PC-9 (cell line): ENCODE data around the gene AP1G2. TPM values are rescaled to one million over a fixed set of nuclear protein-coding genes. Genes with fewer than 3 reads are reported as not detected.

ENCODE experiments used
- BruUV-seq: library from RNA; stranded (reverse); fragments of 400-500 nt; replicated peaks from 2 replicates; lab custom pipeline; 2021; lab: Mats Ljungman, UMichigan
- CTCF ChIA-PET: fragments of 300-600 bp; sonication (Branson Sonifier 250); formaldehyde crosslinking; loops from one replicate; lab custom pipeline; 2022; ENCODE audit warnings: antibody characterized with exemption; lab: Charles Lee
- POLR2A ChIA-PET: fragments of 300-600 bp; sonication (Branson Sonifier 250); formaldehyde crosslinking; loops from one replicate; lab custom pipeline; 2022; ENCODE audit warnings: antibody characterized with exemption; ENCODE audit not compliant: unreplicated experiment; lab: Charles Lee
- DNase-seq, 2 experiments: peaks; one replicate each; pipeline versions ENCODE4 v3.0.0 to v3.0.0-alpha.2; 2015 to 2022; ENCODE audit warnings: mixed read lengths in 1 of 2
- H2AFZ ChIP-seq: fragments of 200-600 bp; sonication (generic); 2 replicates; pipeline ENCODE4 v1.8.1; 2017; ENCODE audit warnings: antibody characterized with exemption
- H3F3A ChIP-seq: fragments of 200-600 bp; sonication (generic); 2 replicates; pipeline ENCODE4 v1.8.1; 2017; ENCODE audit warnings: antibody characterized with exemption, mild to moderate bottlenecking, low read depth; ENCODE audit not compliant: insufficient read depth
- H3K27ac ChIP-seq: fragments of 200-600 bp; sonication (generic); 2 replicates; pipeline ENCODE4 v1.6.1; 2016; ENCODE audit warnings: mixed run types
- H3K27me3 ChIP-seq: fragments of 200-600 bp; sonication (generic); 2 replicates; pipeline ENCODE4 v1.6.1; 2016; ENCODE audit warnings: low read depth, mixed run types; ENCODE audit not compliant: insufficient read depth
- H3K36me3 ChIP-seq: fragments of 200-600 bp; sonication (generic); 2 replicates; pipeline ENCODE4 v1.6.1; 2016; ENCODE audit warnings: low read depth, mixed run types
- H3K4me1 ChIP-seq: fragments of 200-600 bp; sonication (generic); replicated peaks from 2 replicates; pipeline ENCODE4 v1.6.1; 2016; ENCODE audit warnings: mixed run types; ENCODE audit not compliant: insufficient read depth
- H3K4me2 ChIP-seq: fragments of 200-600 bp; sonication (generic); 2 replicates; pipeline ENCODE4 v1.6.1; 2017; ENCODE audit warnings: mixed run types
- H3K4me3 ChIP-seq: fragments of 200-600 bp; sonication (generic); 2 replicates; pipeline ENCODE4 v1.6.1; 2016; ENCODE audit warnings: mixed run types
- H3K79me2 ChIP-seq: fragments of 200-600 bp; sonication (generic); 2 replicates; pipeline ENCODE4 v1.6.1; 2017; ENCODE audit warnings: low read depth, mixed run types
- H3K9me2 ChIP-seq: fragments of 200-600 bp; sonication (generic); 2 replicates; pipeline ENCODE4 v1.8.1; 2017; ENCODE audit warnings: mild to moderate bottlenecking; ENCODE audit not compliant: insufficient read depth
- H3K9me3 ChIP-seq: fragments of 200-600 bp; sonication (generic); 2 replicates; pipeline ENCODE4 v1.8.1; 2016; ENCODE audit warnings: low read depth; ENCODE audit not compliant: insufficient read depth
- H4K20me1 ChIP-seq: fragments of 200-600 bp; sonication (generic); 2 replicates; pipeline ENCODE4 v1.8.1; 2017; ENCODE audit not compliant: insufficient read depth
- EZH2 ChIP-seq: fragments of 200-600 bp; sonication (generic); IDR thresholded peaks from 2 replicates; pipeline ENCODE4 v1.8.0; 2017; ENCODE audit warnings: antibody characterized with exemption, low read depth
- intact Hi-C: fragments of 100-400 bp; cut with micrococcal nuclease; formaldehyde crosslinking; loops from one replicate; pipeline ENCODE4 v1.10.0; 2022; ENCODE audit not compliant: unreplicated experiment
- total RNA-seq: library from RNA; stranded (reverse); gene quantifications from 2 replicates; pipeline ENCODE4 v1.2.3, GENCODE V29; 2021
- TF ChIP-seq, protein P1 (sequence below): fragments of 200-600 bp; sonication (generic); conservative IDR thresholded peaks from 2 replicates; pipeline ENCODE4 v1.6.1; 2017; ENCODE audit warnings: mixed run types, antibody characterized with exemption, mild to moderate bottlenecking, moderate library complexity

Gene AP1G2
- total RNA-seq, 1 experiment from 2014 or later = 128 TPM

DNA sequence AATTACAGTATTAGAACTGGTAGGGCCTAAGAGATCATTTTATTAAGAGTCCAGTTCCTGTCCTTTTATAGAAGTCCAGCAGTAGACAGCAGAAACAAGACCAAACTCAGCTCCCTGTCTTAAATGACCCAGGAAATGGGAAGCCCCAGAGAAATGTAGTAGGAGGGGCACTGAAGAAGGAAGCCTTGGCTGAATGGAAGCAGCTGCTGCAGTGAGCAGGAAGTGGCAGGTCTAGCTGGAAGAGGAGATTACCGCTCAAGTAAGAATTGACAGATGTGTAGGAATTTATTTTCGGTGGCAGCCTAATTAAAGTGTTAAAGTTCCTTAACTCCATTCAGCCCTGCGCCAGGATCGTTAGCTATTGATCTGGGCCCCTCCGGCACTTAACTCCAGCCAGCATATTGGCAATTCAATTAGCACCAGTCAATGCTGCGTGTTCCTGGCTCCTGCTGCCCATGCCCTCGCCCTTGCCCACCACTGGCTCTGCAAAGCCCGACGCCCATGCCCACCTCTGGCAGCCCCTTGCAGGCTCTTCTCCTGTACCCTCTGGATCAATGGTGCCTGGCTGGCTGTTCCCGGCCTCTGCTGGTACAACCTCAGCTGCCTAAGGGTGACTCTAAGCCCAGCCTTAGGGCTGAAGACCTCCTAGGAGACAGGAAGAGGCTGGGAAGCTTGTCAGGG lies 37.1 kb downstream of the AP1G2 start:
- intact Hi-C loops = no loop called here
- Histone ChIP-seq H3K9me2 (no peaks in the 10 kb centered on the region), H3K27me3 (no peaks in the 10 kb centered on the region), H3K27ac (no peak overlapping the region), H3K9me3 (no peaks in the 10 kb centered on the region), H3K36me3 (no peaks in the 10 kb centered on the region), H4K20me1 (no peaks in the 10 kb centered on the region), H3K4me3 (no peak overlapping the region), H3K4me1 (no peaks in the 10 kb centered on the region), H2AFZ (no peak overlapping the region), H3K4me2 (no peak overlapping the region), H3F3A (no peaks in the 10 kb centered on the region), H3K79me2 (no peaks in the 10 kb centered on the region)
- BruUV-seq = no TSS peak
- no peak for DNase-seq
- TF ChIP-seq, protein P1, sequence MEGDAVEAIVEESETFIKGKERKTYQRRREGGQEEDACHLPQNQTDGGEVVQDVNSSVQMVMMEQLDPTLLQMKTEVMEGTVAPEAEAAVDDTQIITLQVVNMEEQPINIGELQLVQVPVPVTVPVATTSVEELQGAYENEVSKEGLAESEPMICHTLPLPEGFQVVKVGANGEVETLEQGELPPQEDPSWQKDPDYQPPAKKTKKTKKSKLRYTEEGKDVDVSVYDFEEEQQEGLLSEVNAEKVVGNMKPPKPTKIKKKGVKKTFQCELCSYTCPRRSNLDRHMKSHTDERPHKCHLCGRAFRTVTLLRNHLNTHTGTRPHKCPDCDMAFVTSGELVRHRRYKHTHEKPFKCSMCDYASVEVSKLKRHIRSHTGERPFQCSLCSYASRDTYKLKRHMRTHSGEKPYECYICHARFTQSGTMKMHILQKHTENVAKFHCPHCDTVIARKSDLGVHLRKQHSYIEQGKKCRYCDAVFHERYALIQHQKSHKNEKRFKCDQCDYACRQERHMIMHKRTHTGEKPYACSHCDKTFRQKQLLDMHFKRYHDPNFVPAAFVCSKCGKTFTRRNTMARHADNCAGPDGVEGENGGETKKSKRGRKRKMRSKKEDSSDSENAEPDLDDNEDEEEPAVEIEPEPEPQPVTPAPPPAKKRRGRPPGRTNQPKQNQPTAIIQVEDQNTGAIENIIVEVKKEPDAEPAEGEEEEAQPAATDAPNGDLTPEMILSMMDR = no peak
- no peak for TF ChIP-seq EZH2
- ChIA-PET POLR2A (no interaction called here), CTCF (no interaction called here)

GRCh38 chr14:23529016-23529415 lies 38.6 kb downstream of the AP1G2 start:
- H3K27me3 ChIP-seq = no peaks in the 10 kb centered on the region
- H3K4me1 ChIP-seq = no peaks in the 10 kb centered on the region
- H3K9me3 ChIP-seq = no peaks in the 10 kb centered on the region
- intact Hi-C loops = no loop called here
- no peak overlapping the region for H3K27ac ChIP-seq
- H3K9me2 ChIP-seq = no peaks in the 10 kb centered on the region
- H3F3A ChIP-seq = no peaks in the 10 kb centered on the region
- ChIA-PET POLR2A (interaction anchor here (0.7 kb wide), 1 partner anchor 540 kb away, joined by 4 read pairs; no protein-coding TSS in a partner anchor), CTCF (no interaction called here)
- no peak overlapping the region for H2AFZ ChIP-seq
- no peak overlapping the region for H3K4me2 ChIP-seq
- H3K36me3 ChIP-seq = no peaks in the 10 kb centered on the region
- H3K79me2 ChIP-seq = no peaks in the 10 kb centered on the region
- no TSS peak for BruUV-seq
- no peak overlapping the region for H3K4me3 ChIP-seq
- no peak for DNase-seq
- no peaks in the 10 kb centered on the region for H4K20me1 ChIP-seq
- no peak for TF ChIP-seq EZH2
- TF ChIP-seq, protein P1 = no peak

DNA sequence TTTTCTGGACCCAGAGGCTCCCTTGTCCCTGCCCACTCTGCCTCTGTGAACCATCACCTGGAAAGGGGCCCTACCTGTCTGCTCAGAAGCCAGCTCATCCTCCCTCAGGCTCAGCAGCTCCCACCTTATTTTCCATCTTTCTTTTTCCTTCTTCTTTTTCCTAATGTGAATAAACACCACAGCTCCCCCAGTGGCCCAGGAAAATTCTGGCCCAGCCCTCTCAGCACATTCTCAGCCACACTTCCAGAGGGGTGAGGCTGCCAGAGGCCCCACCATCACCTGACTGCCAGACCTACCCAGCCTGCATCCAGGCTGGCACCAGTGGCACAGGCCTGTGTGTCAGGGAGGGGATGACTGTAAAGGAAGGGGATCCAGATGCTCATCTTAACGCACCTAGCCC lies 39.0 kb downstream of the AP1G2 start:
- H3K9me3 ChIP-seq = no peaks in the 10 kb centered on the region
- no peak overlapping the region for H3K4me3 ChIP-seq
- no TSS peak for BruUV-seq
- H2AFZ ChIP-seq = no peak overlapping the region
- ChIA-PET POLR2A (interaction anchor here (0.7 kb wide), 2 partner anchors 251 to 541 kb away, joined by 4 read pairs; no protein-coding TSS in a partner anchor), CTCF (no interaction called here)
- no peaks in the 10 kb centered on the region for H3K36me3 ChIP-seq
- no peaks in the 10 kb centered on the region for H3K79me2 ChIP-seq
- H3K27ac ChIP-seq = no peak overlapping the region
- intact Hi-C loops = no loop called here
- H4K20me1 ChIP-seq = no peaks in the 10 kb centered on the region
- H3K4me1 ChIP-seq = no peaks in the 10 kb centered on the region
- DNase-seq = no peak
- no peaks in the 10 kb centered on the region for H3K27me3 ChIP-seq
- no peaks in the 10 kb centered on the region for H3F3A ChIP-seq
- no peaks in the 10 kb centered on the region for H3K9me2 ChIP-seq
- TF ChIP-seq EZH2 = no peak
- TF ChIP-seq, protein P1 = no peak
- no peak overlapping the region for H3K4me2 ChIP-seq
